RWPE2 (cell line): ENCODE data around the gene PSIP1.

Experiments
- ATAC-seq: fragments of 200-7000 bp; cut with Tn5 transposase; 3 replicates; pipeline ENCODE4 v1.9.1; 2021; ENCODE audit warnings: low read depth
- DNase-seq: peaks from one replicate; pipeline ENCODE4 v3.0.0-alpha.2; 2020; ENCODE audit warnings: low spot score
- H3K27ac ChIP-seq: fragments of 450-650 bp; 2 replicates; pipeline ENCODE4 v1.5.1; 2017; ENCODE audit warnings: mild to moderate bottlenecking; ENCODE audit not compliant: poor library complexity, severe bottlenecking
- H3K27me3 ChIP-seq: fragments of 250-450 bp; sonication (Bioruptor Pico); 2 replicates; pipeline ENCODE4 v1.5.1; 2021; ENCODE audit warnings: mild to moderate bottlenecking, moderate library complexity; ENCODE audit not compliant: insufficient read depth, poor library complexity, severe bottlenecking
- H3K36me3 ChIP-seq: fragments of 250-450 bp; sonication (Bioruptor Pico); 2 replicates; pipeline ENCODE4 v1.5.1; 2020; ENCODE audit warnings: low read depth, mild to moderate bottlenecking, moderate library complexity
- H3K4me1 ChIP-seq: fragments of 250-450 bp; sonication (Bioruptor Pico); 2 replicates; pipeline ENCODE4 v1.5.1; 2021; ENCODE audit warnings: mild to moderate bottlenecking, moderate library complexity; ENCODE audit not compliant: insufficient read depth, poor library complexity, severe bottlenecking
- H3K4me3 ChIP-seq: fragments of 250-450 bp; sonication (Bioruptor Pico); 2 replicates; pipeline ENCODE4 v1.5.1; 2021; ENCODE audit warnings: mild to moderate bottlenecking, moderate library complexity; ENCODE audit not compliant: severe bottlenecking
- H3K9me3 ChIP-seq: fragments of 250-450 bp; sonication (Bioruptor Pico); 2 replicates; pipeline ENCODE4 v1.5.1; 2021; ENCODE audit warnings: mild to moderate bottlenecking, moderate library complexity; ENCODE audit not compliant: severe bottlenecking
- TF ChIP-seq, protein P1 (sequence below): fragments of 450-650 bp; IDR thresholded peaks from one replicate; pipeline ENCODE4 v1.5.1; 2017; ENCODE audit warnings: mild to moderate bottlenecking, moderate library complexity; ENCODE audit not compliant: poor library complexity, severe bottlenecking

Gene PSIP1

DNA sequence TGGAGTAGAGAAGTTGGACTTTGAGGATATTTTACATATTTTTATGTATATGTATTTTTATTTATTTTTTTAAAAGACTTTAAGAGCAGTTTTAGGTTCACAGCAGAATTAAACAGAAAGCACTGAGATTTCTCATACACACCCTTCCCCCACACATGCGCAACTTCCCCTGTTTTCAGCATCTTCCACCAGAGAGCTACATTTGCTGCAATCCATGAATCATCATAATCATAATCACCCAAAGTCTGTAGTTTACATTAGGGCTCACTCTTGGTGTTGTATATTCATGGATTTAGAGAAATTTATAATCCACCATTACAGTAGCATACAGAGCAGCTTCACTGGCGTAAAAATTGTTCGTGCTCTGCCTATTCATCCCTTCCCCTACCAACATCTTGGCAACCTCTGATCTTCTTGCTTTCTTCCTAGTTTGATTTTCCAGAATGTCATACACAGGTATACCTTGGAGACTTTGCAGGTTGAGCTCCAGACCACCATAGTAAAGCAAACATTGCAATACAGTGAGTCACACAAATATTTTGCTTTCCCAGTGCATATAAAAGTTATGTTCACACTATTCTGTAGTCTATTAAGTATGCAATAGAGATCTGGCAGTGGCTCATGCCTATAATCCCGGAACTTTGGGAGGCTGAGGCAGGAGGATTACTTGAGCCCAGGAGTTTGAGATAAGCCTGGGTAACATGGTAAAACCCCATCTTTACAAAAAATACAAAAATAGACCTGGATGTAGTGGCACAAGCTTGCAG is 32.5 kb upstream of the PSIP1 start:
- peak; percentile 72 for ATAC-seq
- H3K4me1 ChIP-seq, result no peaks in the 10 kb centered on the region
- H3K27me3 ChIP-seq, result no peaks in the 10 kb centered on the region
- H3K4me3 ChIP-seq, result no peak overlapping the region
- H3K36me3 ChIP-seq, result no peaks in the 10 kb centered on the region
- DNase-seq, result no peak
- TF ChIP-seq, protein P1, sequence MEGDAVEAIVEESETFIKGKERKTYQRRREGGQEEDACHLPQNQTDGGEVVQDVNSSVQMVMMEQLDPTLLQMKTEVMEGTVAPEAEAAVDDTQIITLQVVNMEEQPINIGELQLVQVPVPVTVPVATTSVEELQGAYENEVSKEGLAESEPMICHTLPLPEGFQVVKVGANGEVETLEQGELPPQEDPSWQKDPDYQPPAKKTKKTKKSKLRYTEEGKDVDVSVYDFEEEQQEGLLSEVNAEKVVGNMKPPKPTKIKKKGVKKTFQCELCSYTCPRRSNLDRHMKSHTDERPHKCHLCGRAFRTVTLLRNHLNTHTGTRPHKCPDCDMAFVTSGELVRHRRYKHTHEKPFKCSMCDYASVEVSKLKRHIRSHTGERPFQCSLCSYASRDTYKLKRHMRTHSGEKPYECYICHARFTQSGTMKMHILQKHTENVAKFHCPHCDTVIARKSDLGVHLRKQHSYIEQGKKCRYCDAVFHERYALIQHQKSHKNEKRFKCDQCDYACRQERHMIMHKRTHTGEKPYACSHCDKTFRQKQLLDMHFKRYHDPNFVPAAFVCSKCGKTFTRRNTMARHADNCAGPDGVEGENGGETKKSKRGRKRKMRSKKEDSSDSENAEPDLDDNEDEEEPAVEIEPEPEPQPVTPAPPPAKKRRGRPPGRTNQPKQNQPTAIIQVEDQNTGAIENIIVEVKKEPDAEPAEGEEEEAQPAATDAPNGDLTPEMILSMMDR, result no peak
- H3K9me3 ChIP-seq, result no peaks in the 10 kb centered on the region
- no peak overlapping the region for H3K27ac ChIP-seq

DNA sequence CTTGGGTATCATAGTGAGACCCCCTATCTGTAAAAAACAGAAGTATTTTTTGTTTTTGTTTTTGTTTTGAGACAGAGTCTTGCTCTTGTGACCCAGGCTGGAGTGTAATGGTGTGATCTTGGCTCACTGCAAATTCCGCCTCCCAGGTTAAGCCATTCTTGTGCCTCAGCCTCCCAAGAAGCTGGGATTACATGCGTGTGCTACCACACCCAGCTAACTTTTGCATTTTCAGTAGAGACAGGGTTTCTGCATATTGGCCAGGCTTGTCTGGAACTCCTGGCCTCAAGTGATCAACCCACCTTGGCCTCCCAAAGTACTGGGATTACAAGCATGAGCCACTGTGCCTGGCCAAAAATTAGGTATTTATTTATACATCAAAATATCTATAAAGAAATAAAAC is 31.9 kb upstream of the PSIP1 start:
- ATAC-seq (no peak), DNase-seq (no peak)
- no peak overlapping the region for H3K27ac ChIP-seq
- no peak overlapping the region for H3K4me3 ChIP-seq
- H3K9me3 ChIP-seq, result no peaks in the 10 kb centered on the region
- TF ChIP-seq, protein P1, result no peak
- no peaks in the 10 kb centered on the region for H3K27me3 ChIP-seq
- H3K36me3 ChIP-seq, result no peaks in the 10 kb centered on the region
- H3K4me1 ChIP-seq, result no peaks in the 10 kb centered on the region

- H3K4me1 ChIP-seq, result no peaks in the 10 kb centered on the region
- H3K4me3 ChIP-seq, result no peak overlapping the region
- no peaks in the 10 kb centered on the region for H3K36me3 ChIP-seq
- TF ChIP-seq, protein P1, result no peak
- DNase-seq (no peak), ATAC-seq (no peak)
- H3K9me3 ChIP-seq, result no peaks in the 10 kb centered on the region
- H3K27me3 ChIP-seq, result no peaks in the 10 kb centered on the region
- H3K27ac ChIP-seq, result no peak overlapping the region
Observed at GRCh38 chr9:15541872-15542271, 31.1 kb upstream of the PSIP1 start.

GRCh38 chr9:15531380-15531779 is 20.6 kb upstream of the PSIP1 start:
- Histone ChIP-seq H3K4me1 (no peaks in the 10 kb centered on the region), H3K4me3 (no peak overlapping the region)
- no peak for ATAC-seq

More at GRCh38 chr9:15531380-15531779, 20.6 kb upstream of the PSIP1 start:
- no peaks in the 10 kb centered on the region for H3K27me3 ChIP-seq
- no peaks in the 10 kb centered on the region for H3K36me3 ChIP-seq
- H3K27ac ChIP-seq, result no peak overlapping the region
- TF ChIP-seq, protein P1, result no peak
- DNase-seq, result no peak
- no peaks in the 10 kb centered on the region for H3K9me3 ChIP-seq
